ENCODE measurements around the gene RBM47.
"Not testable (repeated sequence)": the region's sequence is repeated elsewhere in the genome, so short reads cannot be mapped to it uniquely, and the experiment has no call there.

The RBM47 gene

DNA sequence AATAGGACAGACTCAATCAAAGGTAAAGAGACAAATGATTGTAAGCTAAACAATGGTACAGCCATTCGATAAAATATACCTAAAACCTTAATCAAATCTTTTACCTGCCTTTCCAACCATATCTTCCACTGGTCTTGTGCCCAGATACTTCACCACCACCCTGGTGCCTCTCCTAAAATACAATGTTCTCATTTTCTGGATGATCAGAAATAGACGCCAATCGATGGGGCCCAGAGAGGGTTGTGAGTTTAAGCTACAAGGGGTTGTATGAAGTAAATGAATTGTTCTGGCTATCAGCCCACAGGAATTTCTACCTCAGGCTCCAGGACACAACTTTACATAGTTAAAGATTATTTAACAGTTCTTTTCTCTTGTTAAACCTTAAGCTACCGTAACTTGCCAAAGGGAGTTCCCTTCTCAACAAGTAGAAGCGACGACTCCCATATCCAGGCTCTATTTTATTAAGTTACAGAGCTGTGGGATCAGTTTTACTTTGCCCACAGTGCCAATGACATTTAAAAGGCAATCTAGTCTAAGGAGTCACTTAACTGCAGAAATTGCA lies 195.5 kb downstream of the RBM47 start:
- no peak for DNase-seq

DNA sequence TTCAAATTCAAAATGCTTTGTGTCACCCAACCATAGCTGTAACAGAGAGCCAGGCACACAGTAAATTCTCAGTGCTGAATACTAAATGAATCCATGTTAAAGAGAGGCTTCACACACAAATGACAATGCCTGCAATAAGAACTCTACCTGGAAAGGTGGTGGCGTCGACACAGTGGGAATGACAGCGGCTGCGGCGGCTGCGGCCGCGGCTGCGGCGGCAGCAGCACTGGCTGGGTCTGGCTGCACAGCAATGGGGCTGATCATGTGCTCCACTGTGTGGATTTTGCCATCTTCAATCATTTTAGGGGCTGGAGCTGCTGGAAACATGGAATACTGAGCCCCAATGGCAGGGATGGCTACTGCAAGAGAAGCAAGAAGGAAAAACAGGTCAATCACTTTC lies 197.2 kb downstream of the RBM47 start:
- DNase-seq, result no peak

DNA sequence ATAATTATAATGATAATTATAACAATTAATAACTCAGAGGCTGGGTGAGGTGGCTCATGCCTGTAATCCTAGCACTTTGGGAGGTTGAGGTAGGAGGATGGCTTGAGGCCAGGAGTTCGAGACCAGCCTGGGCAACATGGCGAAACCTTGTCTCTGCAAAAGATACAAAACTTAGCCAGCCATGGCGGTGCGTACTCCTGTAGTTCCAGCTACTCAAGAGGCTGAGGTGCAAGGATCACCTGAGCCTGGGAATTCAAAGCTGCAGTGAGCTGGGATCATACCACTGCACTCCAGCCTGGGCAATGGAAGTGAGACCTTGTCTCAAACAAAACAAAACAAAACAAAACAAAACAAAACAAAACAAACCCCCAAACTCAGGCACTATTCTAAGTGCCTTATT lies 201.8 kb downstream of the RBM47 start:
- not testable (repeated sequence) for DNase-seq

DNA sequence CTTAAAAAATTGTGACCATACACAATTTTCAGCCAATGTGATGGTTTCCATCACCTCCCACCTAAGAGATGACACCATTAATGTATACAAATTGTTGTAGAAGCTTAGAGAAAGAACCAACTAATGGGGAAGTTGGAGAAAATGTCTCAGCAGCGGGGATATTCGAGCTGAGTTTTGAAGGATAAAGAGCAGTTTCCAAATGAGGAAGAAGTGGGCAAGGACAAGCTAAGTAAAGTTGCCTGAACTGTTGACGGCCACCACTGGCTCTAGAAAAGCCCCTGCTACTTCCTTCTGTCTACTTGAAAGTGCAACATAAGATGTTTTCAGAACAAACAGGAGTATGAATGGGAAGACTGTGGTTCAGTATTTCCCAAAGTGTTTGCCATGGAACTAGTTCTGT lies 202.5 kb downstream of the RBM47 start:
- no peak for DNase-seq

DNA sequence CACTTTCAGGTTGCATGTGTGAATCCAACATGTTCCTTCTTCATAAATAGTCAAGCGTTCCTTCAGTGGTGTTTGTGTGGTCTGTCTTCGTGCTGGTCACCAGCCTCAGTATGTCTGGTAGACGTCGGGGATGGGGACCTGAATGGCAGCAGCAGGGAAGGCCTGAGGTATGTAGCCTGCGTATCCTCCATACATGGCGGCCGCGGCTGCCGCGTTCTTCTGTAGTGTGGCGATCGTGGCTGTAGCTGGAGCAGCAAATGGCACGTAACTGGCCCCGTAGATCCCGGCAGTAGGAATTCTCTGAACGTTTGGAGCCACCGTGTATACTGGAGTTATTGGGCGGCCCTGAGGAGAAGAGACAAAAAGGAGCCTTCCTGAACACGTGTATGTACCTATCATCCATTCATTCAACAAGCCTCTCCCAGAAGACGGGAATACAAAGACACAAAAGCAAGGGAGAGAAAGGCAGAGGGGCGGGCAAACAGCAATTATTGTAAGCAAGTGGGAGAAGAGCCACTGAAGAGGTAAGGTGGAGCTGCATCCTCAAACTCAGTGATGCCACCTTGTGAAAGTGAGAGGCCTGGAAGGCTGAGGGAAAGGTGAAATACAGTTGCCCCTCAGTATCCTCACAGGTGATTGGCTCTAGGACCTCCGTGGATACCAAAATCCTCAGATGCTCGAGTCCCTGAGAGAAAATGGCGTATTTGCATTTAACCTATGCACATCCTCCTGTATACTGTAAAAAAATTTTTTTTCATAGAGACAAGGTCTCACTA lies 203.7 kb downstream of the RBM47 start:
- DNase-seq, result no peak

DNA sequence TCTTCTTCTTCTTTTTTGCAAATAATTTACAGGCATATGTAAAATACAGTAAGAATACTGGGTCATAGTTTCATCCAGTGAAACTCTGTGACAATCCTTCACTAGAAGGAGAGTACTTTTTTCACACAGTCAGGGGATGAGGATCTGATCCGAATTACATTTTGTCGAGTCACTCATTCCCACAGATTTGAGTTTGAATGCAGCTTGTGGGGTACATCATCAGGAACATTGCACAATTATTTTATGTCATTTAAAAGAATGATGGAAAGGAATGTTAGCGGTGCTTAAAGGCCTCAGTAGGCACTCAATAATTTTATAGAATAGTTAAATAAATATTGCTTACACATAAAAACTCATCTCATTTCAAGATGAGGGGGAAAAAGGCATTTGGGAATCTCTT lies 205.9 kb downstream of the RBM47 start:
- no peak for DNase-seq

DNA sequence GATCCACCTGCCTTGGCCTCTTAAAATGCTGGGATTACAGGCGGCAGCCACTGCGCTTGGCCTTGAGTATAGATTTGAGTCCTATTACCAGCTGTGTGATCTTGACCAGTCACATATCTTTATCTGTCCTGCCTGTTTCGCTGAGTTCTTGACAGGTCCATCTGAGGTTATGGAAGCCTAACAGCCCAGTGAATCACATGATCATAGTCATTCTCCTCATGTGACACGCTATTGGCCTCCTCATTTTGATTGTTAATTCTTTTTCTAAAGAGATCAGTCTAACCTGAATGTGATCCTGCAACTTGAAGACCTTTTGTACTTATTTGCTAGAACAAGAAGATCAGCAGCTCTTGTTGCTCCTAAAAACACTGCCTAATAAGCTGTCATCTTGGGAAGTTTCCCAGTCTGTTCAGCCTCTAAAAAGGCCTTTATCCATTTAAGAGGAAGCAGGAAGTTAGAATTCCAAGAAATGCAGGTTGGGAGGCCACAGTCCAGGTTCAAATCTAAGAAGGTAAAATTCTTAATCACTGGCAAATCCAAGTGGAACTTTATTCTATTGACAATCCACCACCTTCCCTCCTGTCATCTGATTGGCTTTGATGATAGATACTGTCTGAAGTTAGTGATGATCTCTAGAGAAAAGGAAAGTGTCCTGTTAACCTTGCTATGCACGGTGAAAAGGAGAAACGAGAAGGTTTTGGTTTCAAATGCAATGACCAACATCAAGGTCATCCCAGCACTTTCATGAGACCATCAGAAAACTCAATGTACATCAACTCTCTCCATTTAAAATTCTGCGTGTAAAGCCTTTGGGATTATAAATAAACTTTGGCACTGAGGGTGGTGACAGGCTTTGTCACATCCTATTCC lies 207.6 kb downstream of the RBM47 start:
- no peak for DNase-seq

DNA sequence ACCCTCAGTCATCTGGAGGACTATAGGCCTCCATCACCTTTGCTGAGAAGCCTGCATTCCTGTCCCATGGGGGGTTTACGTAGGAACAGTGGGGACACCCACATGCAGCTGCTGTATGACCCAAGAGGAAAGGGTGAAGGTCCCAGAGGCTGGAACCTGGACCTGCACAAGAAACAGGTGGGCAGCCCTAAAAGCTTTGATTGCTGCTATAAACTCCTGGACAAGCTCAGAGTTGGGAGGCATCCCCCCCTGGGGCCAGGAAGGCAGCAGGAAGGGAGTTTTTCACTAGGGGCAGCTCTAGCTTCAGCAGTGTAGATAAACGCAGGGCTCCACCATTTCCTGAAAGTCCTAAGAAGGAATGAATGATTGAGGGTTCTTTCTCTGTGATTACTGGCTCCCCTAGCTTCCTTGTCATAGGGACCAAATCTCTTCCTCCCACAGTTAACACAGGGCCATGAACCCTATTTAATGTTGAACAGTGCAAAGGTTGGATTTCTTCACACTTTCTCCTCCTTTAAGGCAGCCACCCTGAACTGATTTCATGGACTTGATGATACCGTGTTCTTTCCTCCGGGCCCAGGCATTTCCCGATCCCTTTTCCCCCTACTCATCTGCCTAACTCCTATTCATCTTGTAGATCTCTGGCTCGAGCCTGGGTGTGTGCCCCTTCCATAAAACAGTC lies 210.3 kb downstream of the RBM47 start:
- no peak for DNase-seq

DNA sequence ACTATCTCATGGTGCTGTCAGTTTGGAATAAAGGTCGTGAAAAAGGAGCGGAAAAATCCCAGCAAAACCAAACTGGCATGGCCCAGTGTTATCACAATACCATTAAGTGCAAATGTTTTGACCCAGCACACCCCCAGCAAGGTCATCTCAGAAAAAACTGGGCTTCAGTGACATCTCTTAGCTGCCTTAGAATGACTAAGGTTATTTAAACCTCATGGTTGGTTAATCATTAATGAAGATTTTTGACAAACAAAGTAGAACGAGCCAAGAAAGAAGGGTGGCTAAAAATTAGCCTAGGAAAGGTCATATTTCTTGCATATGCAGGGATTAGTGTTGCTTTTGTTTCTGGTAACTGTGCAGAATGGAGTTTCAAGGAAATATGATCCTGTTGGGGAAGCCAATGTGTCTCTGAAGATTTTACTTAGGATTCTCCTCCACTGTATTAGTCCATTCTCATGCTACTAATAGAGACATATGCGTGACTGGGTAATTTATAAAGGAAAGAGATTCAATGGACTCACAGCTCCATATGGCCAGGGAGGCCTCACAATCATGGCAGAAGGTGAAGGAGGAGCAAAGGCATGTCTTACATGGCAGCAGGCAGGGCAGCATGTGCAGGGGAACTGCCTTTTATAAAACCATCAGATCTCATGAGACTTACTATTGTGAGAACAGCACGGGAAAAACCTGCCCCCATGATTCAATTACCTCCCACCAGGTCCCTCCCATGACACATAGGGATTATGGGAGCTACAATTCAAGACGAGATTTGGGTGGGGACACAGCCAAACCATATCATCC lies 211.0 kb downstream of the RBM47 start:
- no peak for DNase-seq

DNA sequence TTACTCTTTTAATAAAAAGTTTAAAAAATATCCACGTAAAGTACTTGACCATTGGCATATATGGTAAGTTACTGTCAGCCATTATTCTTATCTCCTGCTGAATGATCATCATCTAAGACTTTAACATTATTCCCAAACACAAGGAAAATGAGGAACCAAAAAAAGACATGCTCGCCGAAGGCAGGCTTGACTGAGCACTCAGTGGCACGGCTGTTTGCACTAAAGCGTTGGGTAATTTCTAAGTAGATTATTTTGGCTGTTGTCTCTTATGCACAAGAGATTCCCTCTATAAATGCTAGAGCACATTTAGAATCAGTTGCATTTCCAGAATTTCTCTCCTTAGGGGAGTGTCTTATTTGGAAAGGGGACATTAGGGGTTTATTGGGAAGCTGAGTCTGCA lies 211.7 kb downstream of the RBM47 start:
- no peak for DNase-seq

DNA sequence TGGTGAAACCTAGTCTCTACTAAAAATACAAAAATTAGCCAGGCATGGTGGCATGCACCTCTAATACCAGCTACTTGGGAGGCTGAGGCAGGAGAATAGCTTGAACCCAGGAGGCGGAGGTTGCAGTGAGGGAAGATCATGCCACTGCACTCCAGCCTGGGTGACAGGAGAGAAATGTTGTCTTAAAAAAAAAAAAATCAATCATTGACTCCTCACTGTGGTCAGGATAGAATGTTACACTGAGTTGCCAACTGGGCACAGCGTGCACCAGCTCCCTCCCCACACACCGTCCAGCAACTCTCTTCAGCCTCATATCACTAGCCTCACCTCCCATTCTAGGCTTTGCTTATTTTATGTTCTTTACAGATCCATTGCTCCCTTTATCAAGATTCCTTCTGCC lies 215.0 kb downstream of the RBM47 start:
- no peak for DNase-seq

DNA sequence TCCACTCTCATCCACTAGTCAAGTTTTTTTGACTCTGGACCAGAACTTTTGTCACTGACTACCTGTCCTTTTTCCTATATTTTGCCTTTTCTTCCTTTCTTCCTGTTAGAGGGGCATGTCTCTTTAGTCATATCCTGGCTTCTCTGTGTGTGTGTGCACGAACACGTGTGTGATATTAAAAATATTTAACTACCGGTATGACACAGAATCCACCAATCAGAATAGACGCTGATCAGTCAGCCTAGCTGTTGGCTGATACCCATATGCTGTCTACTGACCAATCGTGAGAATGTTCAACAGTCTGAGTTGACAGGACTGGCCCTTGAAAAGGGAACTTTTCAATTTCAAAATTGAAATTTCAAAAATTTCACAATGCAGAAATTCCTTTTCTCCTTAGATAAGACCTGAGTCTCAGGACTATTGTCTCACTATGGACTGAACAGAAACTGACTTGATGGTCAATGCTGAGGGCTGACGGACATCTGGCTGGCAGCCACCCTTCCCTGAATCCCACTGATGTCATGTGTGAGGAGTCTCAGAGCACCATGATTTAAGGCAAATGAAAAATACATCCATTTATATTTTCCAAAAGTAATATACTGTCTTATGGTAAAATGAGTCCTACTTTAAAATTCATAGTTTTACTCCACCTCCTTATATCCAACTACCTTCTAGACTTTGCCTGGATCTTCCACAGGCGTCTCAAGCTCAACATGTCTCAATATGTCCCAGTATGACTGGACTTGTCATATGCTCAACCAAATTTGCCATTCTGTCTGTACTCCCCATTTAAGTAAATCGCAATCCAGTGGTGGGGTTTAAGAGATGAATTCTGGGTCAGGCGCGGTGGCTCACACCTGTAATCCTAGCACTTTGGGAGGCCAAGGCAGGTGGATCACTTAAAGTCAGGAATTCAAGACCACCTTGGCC lies 216.5 kb downstream of the RBM47 start:
- no peak for DNase-seq

DNA sequence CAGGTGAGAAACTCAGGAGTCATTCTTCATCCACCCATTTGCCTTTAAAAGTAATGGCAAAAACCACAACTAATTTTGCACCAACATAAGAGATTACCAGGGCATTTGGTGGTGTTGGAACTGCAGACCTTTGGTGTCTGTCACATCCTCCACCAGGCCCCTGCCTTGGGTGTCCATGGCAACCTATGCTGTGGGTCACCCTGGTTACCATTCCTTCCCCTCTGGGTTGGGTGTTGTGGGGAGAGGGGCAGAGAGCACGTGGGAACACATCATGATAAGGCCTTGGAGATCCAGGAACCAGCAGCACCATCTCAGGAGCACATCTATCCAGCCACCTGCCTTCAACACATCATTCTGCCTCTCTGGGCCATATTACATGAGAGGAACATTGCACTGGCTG lies 217.3 kb downstream of the RBM47 start:
- DNase-seq, result no peak

DNA sequence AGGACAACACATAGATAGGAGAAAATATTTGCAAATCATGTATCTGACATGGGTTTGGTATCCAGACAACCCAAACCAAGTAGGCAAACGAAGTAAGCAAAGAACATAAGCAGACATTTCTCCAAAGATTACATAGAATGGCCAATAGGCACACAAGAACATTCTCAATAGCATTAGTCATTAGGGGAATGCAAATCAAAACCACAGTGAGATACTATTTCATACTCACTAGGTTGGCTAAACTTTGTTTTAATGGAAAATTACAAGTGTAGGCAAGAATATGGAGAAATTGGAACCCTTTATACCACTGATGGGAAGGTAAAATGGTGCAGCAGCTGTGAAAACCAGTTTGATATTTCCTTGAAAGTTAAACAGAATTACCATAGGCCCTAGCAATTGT lies 219.8 kb downstream of the RBM47 start:
- DNase-seq, result no peak

DNA sequence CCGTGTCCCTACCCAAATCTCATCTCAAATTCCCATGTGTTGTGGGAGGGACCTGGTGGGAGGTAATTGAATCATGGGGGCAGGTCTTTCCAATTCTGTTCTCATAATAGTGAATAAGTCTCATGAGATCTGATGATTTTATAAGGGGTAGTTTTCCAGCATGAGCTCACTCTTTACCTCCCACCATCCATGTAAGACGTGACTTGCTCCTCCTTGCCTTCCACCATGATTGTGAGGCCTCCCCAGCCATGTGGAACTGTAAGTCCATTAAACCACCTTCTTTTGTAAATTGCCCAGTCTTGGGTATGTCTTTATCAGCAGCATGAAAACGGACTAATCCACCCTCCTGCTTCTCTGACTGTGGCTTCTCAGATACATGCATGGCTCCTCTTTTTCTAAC lies 222.2 kb downstream of the RBM47 start:
- DNase-seq, result not testable (repeated sequence)

DNA sequence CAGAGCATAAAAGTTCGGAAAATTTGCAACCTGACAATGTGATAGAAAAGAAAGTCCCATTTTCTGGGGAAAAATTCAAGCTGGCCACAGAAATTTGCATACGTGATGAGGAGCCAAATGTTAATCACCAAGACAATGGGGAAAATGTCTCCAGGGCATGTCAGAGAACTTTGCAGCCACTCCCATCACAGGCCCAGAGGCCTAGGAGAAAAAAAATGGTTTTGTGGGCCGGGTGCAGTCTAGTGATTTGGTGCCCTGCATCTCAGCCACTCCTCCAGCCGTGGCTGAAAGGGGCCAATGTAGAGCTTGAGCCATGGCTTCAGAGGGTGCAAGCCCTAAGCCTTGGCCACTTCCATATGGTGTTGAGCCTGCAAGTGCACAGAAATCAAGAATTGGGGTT lies 223.3 kb downstream of the RBM47 start:
- no peak for DNase-seq

DNA sequence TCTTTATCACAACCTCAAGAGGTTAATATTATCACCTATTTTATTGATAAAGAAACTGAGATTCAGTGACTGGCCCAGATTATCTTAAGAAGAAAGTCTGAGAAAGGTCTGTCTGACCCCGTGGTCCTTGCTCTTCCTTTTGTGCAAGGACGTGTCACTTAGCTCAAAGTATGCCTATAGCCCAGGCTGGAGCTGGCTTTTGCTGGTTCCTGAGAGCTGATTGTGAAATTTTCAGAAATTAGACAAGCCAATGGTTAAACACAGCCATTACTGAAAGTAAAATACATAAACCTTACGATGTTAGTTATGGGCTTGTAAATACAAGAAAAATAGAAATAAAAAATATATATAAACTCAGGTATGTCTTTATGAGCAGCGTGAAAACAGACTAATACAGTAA lies 224.5 kb downstream of the RBM47 start:
- DNase-seq, result no peak

DNA sequence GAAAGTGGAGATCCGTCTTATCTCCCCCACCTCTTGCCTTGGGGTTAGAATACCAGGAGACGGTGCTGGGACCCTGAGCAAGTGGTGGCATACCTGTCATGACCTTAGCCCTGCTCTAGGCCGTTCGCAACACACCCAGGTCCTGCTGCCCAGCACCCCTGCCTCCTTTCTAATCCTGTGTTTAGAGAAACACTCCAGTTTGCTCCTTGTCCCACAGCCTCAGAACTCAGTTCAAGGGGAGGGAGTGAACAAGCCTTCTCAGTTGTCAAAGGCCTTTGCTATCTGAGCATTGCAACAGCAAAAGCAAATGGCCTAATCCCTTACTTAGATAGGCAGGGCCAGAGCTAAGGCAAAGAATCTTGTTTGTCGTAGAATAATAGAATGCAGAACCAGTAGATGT lies 226.6 kb downstream of the RBM47 start:
- no peak for DNase-seq

DNA sequence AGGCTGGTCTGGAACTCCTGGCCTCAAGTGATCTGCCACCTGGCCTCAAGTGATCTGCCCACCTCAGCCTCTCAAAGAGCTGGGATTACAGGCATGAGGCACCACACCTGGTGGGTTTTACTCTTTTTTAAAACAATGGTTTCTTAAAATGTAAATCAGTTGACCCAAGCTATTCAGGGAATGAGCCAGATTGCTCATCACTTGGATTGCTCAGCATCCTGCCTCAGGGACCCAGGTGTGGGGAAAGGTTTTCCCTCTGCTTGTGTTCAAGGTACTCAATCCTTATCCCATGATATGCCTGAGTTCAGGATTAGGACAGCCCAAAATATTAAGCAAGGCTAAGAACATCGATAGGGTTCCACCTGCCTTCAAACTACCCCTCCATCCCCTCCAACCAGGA lies 227.1 kb downstream of the RBM47 start:
- DNase-seq, result no peak

DNA sequence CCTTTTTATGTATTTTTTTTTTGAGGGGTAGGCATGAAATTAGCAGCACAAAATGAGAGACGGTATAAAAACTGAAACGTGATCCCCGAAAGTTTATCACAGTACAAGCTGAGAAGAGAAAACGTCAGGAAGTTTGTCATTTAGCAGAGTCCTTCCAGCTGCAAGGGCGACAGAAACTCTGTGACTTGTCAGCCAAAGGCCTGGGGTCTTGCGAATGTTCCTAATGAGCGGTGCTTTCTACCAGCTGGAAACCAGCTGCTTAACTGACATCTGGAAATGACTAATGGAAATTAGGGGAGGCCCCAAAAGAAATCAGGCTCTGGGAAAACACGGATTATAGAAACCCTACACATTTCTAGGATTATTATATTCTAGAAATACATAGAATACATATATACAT lies 228.0 kb downstream of the RBM47 start:
- no peak for DNase-seq

DNA sequence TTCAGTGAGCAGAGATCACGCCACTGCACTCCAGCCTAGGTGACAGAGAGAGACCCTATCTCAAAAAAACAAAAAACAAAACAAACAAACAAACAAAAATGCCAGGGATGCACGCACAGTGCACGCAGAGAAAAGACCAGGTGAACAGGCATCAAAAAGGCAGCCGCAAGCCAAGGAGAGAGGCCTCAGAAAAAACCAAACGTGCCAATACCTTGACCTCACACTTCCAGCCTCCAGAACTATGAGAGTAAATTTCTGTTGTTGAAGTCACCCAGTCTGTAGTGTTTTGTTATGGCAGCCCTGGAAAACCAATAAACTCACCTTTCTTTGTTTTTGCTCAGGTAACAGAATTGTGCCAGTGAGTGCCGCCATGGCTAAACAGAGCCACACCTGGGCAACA lies 228.6 kb downstream of the RBM47 start:
- DNase-seq, result no peak

Data from T1000 (cell line).